Measurements from ENCODE around the gene CAPS2.

DNA sequence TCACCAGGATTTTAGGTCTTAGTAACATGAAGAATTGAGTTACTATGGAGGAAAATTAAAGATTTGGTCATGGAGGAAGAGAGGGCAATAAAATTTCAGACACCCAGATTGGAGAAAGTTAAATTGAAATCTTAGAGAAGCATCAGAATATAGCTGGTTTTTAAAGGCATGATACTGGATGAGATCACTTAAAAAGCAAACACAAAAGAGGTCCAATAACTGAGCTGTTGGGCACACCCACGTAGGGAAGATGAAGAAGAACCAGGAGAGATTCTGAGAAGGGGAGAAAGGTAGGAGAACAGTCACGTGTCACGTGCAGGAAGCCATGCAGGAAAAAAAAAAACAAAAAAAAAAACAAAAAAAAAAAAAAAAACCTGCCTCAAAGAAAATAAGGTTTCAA lies 18.8 kb downstream of the CAPS2 start:
- TF ChIP-seq, protein P1, sequence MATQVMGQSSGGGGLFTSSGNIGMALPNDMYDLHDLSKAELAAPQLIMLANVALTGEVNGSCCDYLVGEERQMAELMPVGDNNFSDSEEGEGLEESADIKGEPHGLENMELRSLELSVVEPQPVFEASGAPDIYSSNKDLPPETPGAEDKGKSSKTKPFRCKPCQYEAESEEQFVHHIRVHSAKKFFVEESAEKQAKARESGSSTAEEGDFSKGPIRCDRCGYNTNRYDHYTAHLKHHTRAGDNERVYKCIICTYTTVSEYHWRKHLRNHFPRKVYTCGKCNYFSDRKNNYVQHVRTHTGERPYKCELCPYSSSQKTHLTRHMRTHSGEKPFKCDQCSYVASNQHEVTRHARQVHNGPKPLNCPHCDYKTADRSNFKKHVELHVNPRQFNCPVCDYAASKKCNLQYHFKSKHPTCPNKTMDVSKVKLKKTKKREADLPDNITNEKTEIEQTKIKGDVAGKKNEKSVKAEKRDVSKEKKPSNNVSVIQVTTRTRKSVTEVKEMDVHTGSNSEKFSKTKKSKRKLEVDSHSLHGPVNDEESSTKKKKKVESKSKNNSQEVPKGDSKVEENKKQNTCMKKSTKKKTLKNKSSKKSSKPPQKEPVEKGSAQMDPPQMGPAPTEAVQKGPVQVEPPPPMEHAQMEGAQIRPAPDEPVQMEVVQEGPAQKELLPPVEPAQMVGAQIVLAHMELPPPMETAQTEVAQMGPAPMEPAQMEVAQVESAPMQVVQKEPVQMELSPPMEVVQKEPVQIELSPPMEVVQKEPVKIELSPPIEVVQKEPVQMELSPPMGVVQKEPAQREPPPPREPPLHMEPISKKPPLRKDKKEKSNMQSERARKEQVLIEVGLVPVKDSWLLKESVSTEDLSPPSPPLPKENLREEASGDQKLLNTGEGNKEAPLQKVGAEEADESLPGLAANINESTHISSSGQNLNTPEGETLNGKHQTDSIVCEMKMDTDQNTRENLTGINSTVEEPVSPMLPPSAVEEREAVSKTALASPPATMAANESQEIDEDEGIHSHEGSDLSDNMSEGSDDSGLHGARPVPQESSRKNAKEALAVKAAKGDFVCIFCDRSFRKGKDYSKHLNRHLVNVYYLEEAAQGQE (IDR thresholded peaks at IDR 0.05; ENCODE audit: low read depth): no peak
- TF ChIP-seq TCF7L2 (IDR thresholded peaks at IDR 0.05; ENCODE audit: borderline replicate concordance, extremely low read depth, insufficient read depth, insufficient read length) (no peak), CTCF (IDR thresholded peaks at IDR 0.05 in 2 of 3, conservative IDR thresholded peaks at IDR 0.05 in 1 of 3; ENCODE audit: borderline replicate concordance in 1 of 3, insufficient read depth in 1 of 3, low read depth in 2 of 3, low read length in 2 of 3) (no peak), EZH2 (IDR thresholded peaks at IDR 0.05) (no peak), RAD21 (IDR thresholded peaks at IDR 0.05; ENCODE audit: low read depth) (no peak), ZNF274 (IDR thresholded peaks at IDR 0.05; ENCODE audit: low read depth, low read length) (no peak), POLR2AphosphoS5 (IDR thresholded peaks at IDR 0.05; ENCODE audit: low read depth, low read length) (no peak), FOSL1 (IDR thresholded peaks at IDR 0.05; ENCODE audit: low read depth) (no peak), EGR1 (IDR thresholded peaks at IDR 0.05; ENCODE audit: low read depth) (no peak), POLR2A (IDR thresholded peaks at IDR 0.05; ENCODE audit: borderline replicate concordance, extremely low read depth, insufficient read depth, insufficient read length) (no peak)
- TF ChIP-seq, protein P2, sequence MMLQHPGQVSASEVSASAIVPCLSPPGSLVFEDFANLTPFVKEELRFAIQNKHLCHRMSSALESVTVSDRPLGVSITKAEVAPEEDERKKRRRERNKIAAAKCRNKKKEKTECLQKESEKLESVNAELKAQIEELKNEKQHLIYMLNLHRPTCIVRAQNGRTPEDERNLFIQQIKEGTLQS (IDR thresholded peaks at IDR 0.05): no peak
